Naive thymus-derived CD8-positive, alpha-beta T cell (primary cell): ENCODE measurements around the gene ZNF850. TPM values are rescaled to one million over a fixed set of nuclear protein-coding genes. Genes with fewer than 3 reads are reported as not detected.
"Not testable (repeated sequence)": the region's sequence is repeated elsewhere in the genome, so short reads cannot be mapped to it uniquely, and the experiment has no call there.

Source experiments
- ATAC-seq, 2 donors: fragments of 150-1000 bp; cut with Tn5 transposase in 1 of 2; sonication (Bioruptor Pico), chemical (Tn5 transposase) in 1 of 2; 1 replicate in 1 of 2; 2 replicates in 1 of 2; pipeline ENCODE4 v1.10.0; 2021; ENCODE audit warnings: mild to moderate bottlenecking in 2 of 2, moderate library complexity in 2 of 2
- POLR2A ChIA-PET: fragments of 350-600 bp; sonication (Branson Sonifier 250); formaldehyde crosslinking; loops from one replicate; lab custom pipeline; 2021; ENCODE audit warnings: antibody characterized with exemption; lab: Charles Lee
- DNase-seq, 10 donors: peaks; one replicate each; pipeline versions ENCODE4 v3.0.0 to v3.0.0-alpha.2; 2020 to 2022
- H3K27ac Mint-ChIP-seq, 10 donors: one replicate each; pipeline ENCODE4 v1.8.0; 2020 to 2022; ENCODE audit warnings: mild to moderate bottlenecking in 10 of 10, mixed read lengths in 10 of 10, moderate library complexity in 4 of 10, inconsistent platforms in 1 of 10
- H3K27me3 Mint-ChIP-seq, 5 donors: one replicate each; pipeline ENCODE4 v1.8.0; 2021 to 2022; ENCODE audit warnings: mixed read lengths in 5 of 5
- H3K36me3 Mint-ChIP-seq, 3 donors: one replicate each; pipeline ENCODE4 v1.8.0; 2020 to 2022; ENCODE audit warnings: mixed read lengths in 3 of 3, mild to moderate bottlenecking in 2 of 3, inconsistent platforms in 1 of 3
- H3K4me1 Mint-ChIP-seq, 4 donors: one replicate each; pipeline ENCODE4 v1.8.0; 2021 to 2022; ENCODE audit warnings: mixed read lengths in 4 of 4
- H3K4me3 Mint-ChIP-seq, 10 donors: one replicate each; pipeline ENCODE4 v1.8.0; 2020 to 2022; ENCODE audit warnings: mild to moderate bottlenecking in 10 of 10, mixed read lengths in 10 of 10, moderate library complexity in 6 of 10, inconsistent platforms in 1 of 10
- H3K9me3 Mint-ChIP-seq, 9 donors: one replicate each; pipeline ENCODE4 v1.8.0; 2020 to 2022; ENCODE audit warnings: mixed read lengths in 9 of 9, mild to moderate bottlenecking in 3 of 9, inconsistent platforms in 1 of 9, moderate library complexity in 1 of 9
- polyA plus RNA-seq, 3 donors: library from polyadenylated mRNA; unstranded; fragments of 300-500 nt; fragmentation: Illumina TruSeq; gene quantifications; one replicate each; pipeline ENCODE4 v1.2.3, GENCODE V29; 2021
- total RNA-seq, 8 experiments: library from RNA in 2 of 8; stranded (reverse) in 2 of 8; gene quantifications; one replicate each; pipeline ENCODE4 v1.2.3 and lab custom pipeline; 2021 to 2026

The ZNF850 gene
- total and polyA plus RNA-seq, 5 experiments from 2014 or later, result 0.40 to 7.0 (median 0.93) TPM

DNA sequence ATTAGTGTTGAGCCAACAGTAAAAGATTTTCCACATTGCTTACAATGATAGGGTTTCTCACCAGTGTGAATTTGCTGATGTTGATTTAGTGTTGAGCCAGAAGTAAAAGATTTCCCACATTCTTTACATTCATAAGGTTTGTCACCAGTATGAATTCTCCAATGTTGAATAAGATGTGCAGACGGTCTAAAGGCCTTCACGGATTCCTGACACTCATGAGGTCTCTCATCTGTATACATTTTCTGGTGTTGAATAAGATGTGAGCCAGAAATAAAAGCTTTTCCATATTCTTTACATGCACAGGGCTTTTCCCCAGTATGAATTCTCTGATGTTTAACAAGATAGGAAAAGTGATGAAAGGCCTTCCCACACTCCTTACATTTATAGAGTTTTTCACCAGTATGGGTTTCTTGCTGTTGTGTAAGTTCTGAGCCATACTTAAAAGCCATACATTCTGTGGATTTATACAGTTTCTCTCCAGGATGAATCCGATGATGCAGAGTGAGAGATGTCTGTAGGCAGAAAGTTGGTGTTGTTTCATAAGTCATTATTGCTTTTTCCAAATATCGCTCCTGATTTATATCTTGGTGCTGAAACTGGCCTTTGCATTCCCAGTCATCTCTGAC is 22.4 kb downstream of the ZNF850 start:
- H3K9me3 Mint-ChIP-seq, result peaks cover 0 to 99% (median 49%) of the 10 kb centered on the region in 9 donors
- peaks cover 70 to 91% (median 71%) of the 10 kb centered on the region in 3 donors for H3K36me3 Mint-ChIP-seq
- POLR2A ChIA-PET, result interaction anchor here (0.6 kb wide), 1 partner anchor 209 kb away, joined by 3 read pairs; no protein-coding TSS in a partner anchor
- no peak for DNase-seq
- no peak overlapping the region for H3K27ac Mint-ChIP-seq
- H3K27me3 Mint-ChIP-seq, result no peaks in the 10 kb centered on the region
- no peaks in the 10 kb centered on the region for H3K4me1 Mint-ChIP-seq
- no peak for ATAC-seq
- no peak overlapping the region for H3K4me3 Mint-ChIP-seq

DNA sequence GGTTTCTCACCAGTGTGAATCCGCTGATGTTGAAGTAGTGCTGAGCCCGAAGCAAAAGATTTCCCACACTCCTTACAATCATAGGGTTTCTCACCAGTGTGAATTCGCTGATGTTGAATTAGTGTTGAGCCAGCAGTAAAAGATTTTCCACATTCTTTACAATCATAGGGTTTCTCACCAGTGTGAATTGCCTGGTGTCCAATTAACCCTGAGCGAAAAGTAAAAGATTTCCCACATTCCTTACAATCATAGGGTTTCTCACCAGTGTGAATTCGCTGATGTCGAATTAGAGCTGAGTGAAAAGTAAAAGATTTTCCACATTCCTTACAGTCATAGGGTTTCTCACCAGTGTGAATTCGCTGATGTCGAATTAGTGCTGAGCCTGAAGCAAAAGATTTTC is 23.0 kb downstream of the ZNF850 start:
- H3K4me3 Mint-ChIP-seq, DNase-seq, ATAC-seq, H3K27ac Mint-ChIP-seq, POLR2A ChIA-PET, H3K4me1 Mint-ChIP-seq, H3K27me3 Mint-ChIP-seq: not testable (repeated sequence)
- H3K9me3 Mint-ChIP-seq, result peaks cover 0 to 99% (median 52%) of the 10 kb centered on the region in 9 donors
- peaks cover 65 to 88% (median 71%) of the 10 kb centered on the region in 3 donors for H3K36me3 Mint-ChIP-seq

DNA sequence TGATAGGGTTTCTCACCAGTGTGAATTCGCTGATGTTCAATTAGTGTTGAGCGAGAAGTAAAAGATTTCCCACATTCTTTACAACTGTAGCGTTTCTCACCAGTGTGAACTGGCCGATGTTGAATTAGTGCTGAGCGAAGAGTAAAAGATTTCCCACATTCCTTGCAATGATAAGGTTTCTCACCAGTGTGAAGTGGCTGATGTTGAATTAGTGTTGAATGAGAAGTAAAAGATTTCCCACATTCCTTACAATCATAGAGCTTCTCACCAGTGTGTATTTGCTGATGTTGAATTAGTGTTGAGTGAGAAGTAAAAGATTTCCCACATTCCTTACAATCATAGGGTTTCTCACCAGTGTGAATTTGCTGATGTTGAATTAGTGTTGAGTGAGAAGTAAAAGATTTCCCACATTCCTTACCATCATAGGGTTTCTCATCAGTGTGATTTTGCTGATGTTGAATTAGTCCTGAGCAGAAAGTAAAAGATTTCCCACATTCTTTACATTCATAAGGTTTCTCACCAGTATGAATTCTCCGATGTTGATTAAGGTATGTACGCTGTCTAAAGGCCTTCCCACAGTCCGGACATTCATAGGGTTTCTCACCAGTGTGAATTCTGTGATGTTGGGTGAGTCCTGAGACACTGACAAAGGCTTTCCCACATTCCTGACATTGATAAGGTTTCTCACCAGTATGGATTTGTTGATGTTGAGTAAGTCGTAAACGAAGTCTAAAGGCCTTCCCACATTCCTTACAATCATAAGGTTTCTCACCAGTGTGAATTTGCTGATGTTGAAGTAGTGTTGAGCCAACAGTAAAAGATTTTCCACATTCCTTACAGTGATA is 24.0 kb downstream of the ZNF850 start:
- no peak for DNase-seq
- Mint-ChIP-seq H3K9me3 (peaks cover 0 to 99% (median 50%) of the 10 kb centered on the region in 9 donors), H3K4me3 (no peak overlapping the region), H3K36me3 (peaks cover 56 to 87% (median 62%) of the 10 kb centered on the region in 3 donors), H3K4me1 (no peaks in the 10 kb centered on the region), H3K27me3 (no peaks in the 10 kb centered on the region), H3K27ac (no peak overlapping the region)
- no peak for ATAC-seq
- POLR2A ChIA-PET, result no interaction called here

DNA sequence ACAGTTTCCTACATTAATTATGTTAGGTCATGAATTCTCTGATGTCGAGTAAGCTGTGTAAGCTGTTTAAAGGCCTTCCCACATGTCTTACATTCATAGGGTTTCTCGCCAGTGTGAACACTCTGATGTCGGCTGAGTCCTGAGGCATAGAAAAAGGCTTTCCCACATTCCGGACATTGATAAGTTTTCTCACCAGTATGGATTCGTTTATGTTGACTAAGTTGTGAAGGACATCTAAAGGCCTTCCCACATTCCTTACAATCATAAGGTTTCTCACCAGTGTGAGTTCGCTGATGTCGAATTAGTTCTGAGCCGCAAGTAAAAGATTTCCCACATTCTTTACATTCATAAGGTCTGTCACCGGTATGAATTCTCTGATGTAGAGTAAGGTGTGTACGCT is 24.9 kb downstream of the ZNF850 start:
- no peaks in the 10 kb centered on the region for H3K4me1 Mint-ChIP-seq
- DNase-seq, result no peak
- peak overlapping the region in 1 of 10 donors; percentile 1 for H3K4me3 Mint-ChIP-seq
- no peak for ATAC-seq
- H3K36me3 Mint-ChIP-seq, result peaks cover 51 to 82% (median 59%) of the 10 kb centered on the region in 3 donors
- H3K27ac Mint-ChIP-seq, result no peak overlapping the region
- POLR2A ChIA-PET, result no interaction called here
- H3K27me3 Mint-ChIP-seq, result no peaks in the 10 kb centered on the region
- H3K9me3 Mint-ChIP-seq, result peaks cover 0 to 99% (median 49%) of the 10 kb centered on the region in 9 donors

DNA sequence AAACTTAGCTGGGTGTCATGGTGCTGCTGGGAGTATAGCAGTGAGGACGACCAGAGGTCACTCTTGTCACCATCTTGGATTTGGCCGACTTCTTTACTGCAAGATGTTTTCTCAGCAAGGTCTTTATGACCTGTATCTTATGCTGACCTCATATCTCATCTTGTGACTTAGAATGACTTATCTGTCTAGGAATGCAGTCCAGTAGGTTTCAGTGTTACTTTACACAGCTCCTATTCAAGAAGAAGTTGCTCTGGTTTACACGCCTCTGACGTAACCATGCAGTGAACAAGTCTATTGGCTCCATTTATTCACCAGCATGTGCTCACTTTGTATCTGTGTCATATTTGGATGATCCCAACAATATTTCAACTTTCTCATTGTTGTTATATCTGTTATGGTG is 26.7 kb downstream of the ZNF850 start:
- H3K27me3 Mint-ChIP-seq, result no peaks in the 10 kb centered on the region
- POLR2A ChIA-PET, result no interaction called here
- H3K27ac Mint-ChIP-seq, result no peak overlapping the region
- H3K4me3 Mint-ChIP-seq, result no peak overlapping the region
- ATAC-seq (no peak), DNase-seq (no peak)
- no peaks in the 10 kb centered on the region for H3K4me1 Mint-ChIP-seq
- peaks cover 0 to 99% (median 41%) of the 10 kb centered on the region in 9 donors for H3K9me3 Mint-ChIP-seq
- peaks cover 33 to 73% (median 55%) of the 10 kb centered on the region in 3 donors for H3K36me3 Mint-ChIP-seq

DNA sequence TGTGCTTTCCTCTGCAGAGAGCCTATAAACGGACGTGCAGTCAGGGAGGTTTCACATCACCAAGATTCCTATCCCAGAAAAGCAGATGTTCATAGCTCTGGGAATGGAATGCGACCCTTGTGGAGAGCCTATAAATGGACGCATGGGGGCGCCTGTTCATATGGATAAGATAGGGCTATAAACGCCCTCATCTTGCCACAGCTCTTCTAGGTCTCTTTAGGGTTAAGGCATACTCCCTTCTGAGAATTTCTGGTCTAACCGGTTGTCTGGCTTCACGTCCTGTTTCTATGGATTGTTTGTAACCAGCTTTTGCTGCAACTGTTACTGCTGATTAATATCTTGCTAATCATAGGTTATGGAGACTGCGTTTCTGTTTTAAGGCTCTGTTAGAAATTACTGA is 36.4 kb downstream of the ZNF850 start:
- POLR2A ChIA-PET, DNase-seq, H3K4me3 Mint-ChIP-seq, ATAC-seq, H3K4me1 Mint-ChIP-seq, H3K27ac Mint-ChIP-seq, H3K27me3 Mint-ChIP-seq: not testable (repeated sequence)
- H3K36me3 Mint-ChIP-seq, result peaks cover 24 to 79% (median 74%) of the 10 kb centered on the region in 3 donors
- H3K9me3 Mint-ChIP-seq, result peaks cover 27 to 97% (median 62%) of the 10 kb centered on the region in 9 donors

DNA sequence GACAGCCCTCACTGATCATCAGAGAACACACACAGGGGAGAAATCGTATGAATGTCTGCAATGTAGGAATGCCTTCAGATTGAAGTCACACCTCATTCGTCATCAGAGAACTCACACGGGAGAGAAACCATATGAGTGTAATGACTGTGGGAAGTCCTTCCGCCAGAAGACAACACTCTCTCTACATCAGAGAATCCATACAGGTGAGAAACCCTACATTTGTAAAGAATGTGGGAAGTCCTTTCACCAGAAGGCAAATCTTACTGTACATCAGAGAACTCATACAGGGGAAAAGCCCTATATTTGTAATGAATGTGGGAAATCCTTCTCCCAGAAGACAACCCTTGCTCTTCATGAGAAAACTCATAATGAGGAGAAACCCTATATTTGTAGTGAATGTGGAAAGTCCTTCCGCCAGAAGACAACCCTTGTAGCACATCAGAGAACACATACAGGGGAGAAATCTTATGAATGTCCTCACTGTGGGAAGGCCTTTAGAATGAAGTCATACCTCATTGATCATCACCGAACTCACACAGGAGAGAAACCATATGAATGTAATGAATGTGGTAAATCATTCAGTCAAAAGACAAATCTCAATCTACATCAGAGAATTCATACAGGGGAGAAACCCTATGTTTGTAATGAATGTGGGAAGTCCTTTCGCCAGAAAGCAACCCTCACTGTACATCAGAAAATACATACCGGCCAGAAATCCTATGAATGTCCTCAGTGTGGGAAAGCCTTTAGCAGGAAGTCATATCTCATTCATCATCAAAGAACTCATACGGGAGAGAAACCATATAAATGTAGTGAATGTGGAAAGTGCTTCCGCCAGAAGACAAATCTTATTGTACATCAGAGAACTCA is 52.7 kb downstream of the ZNF850 start:
- Mint-ChIP-seq H3K27ac (no peak overlapping the region), H3K4me1 (no peaks in the 10 kb centered on the region), H3K4me3 (peak overlapping the region in 1 of 10 donors; percentile 63), H3K9me3 (peaks cover under 1 to 91% (median 45%) of the 10 kb centered on the region in 9 donors), H3K27me3 (no peaks in the 10 kb centered on the region), H3K36me3 (peaks cover 56 to 80% (median 60%) of the 10 kb centered on the region in 3 donors)
- POLR2A ChIA-PET, result interaction anchor here (0.6 kb wide), 1 partner anchor 229 kb away, joined by 4 read pairs; no protein-coding TSS in a partner anchor
- DNase-seq (peak in 1 of 10 donors; percentile 0), ATAC-seq (no peak)

DNA sequence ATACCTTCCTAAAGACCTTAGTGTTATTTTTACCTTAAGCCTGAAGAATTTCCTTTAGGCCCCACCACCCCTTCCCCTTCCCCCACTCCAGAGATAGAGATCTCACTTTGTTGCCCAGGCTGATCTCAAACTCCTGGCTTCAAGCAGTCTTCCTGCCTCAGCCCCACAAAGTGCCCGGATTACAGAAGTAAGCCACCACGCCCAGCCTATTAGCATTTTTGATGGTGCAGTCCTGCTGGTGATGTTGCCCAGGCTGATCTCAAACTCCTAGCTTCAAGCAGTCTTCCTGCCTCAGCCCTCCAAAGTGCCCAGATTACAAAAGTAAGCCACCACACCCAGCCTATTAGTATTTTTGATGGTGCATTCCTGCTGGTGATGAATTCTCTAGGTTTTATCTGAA is 63.2 kb downstream of the ZNF850 start:
- peaks cover 65 to 100% (median 97%) of the 10 kb centered on the region in 3 donors for H3K36me3 Mint-ChIP-seq
- H3K27ac Mint-ChIP-seq, result no peak overlapping the region
- H3K9me3 Mint-ChIP-seq, result peaks cover 20 to 100% (median 42%) of the 10 kb centered on the region in 9 donors
- no peak for DNase-seq
- H3K4me1 Mint-ChIP-seq, result peaks cover 0 to 3% (median 0%) of the 10 kb centered on the region in 4 donors
- POLR2A ChIA-PET, result no interaction called here
- ATAC-seq, result no peak
- H3K4me3 Mint-ChIP-seq, result peak overlapping the region in 1 of 10 donors; percentile 29
- no peaks in the 10 kb centered on the region for H3K27me3 Mint-ChIP-seq

DNA sequence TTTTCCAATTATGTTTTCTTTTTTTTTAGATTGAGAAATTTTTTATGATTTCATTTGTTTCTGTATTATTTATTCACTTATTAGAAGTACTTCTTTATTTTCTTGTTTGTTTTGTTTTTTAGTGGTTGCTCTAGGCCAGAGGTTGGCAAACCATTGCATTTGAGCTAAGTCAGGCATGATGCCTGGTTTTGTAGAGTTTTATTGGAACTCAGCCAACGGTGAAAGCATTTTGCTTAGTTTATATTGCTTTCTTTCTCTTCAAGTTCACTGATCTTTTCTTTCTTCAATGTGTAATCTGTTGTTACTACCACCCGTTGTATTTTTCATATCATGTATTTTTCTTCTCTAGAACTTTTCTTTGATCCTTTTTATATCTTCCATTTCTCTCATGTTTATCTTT is 65.5 kb downstream of the ZNF850 start:
- peaks cover 17 to 93% (median 40%) of the 10 kb centered on the region in 9 donors for H3K9me3 Mint-ChIP-seq
- POLR2A ChIA-PET, result no interaction called here
- DNase-seq, result no peak

DNA sequence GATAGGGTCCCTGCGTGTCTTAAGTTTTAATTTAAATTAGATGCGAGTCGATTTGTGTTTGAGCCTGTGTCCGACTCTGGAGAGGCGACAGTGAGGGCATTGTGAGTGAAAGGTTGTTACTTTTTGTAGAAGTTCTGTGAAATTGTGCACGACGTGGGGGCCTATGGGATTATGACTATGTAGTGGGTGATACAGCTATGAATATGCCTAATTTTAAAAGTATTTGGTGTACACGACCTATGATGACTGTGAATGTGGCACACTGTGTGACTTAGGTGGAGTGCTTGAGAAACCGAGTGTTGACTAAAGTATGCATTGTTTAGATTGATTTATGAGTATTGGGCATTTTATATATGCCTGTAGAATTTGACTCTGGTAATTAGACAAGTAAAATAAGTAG is 84.5 kb downstream of the ZNF850 start:
- DNase-seq (no peak), ATAC-seq (no peak)
- Mint-ChIP-seq H3K36me3 (peaks cover 38 to 71% (median 55%) of the 10 kb centered on the region in 3 donors), H3K27me3 (no peaks in the 10 kb centered on the region), H3K9me3 (peaks cover 0 to 55% (median 20%) of the 10 kb centered on the region in 9 donors), H3K4me1 (peaks cover 24 to 45% (median 40%) of the 10 kb centered on the region in 4 donors), H3K4me3 (peak overlapping the region; percentile 98 to 100 (median 99)), H3K27ac (peak overlapping the region; percentile 94 to 98 (median 96))
- POLR2A ChIA-PET, result interaction anchor here (1.8 to 2.5 kb wide), 4 partner anchors 22 to 162 kb away, joined by 7 to 10 read pairs (median 10); partner anchors contain the start of genes ZNF345, ZNF382, ZNF461 and ZNF790

More for the DNA sequence above, 65.5 kb downstream of the ZNF850 start:
- Mint-ChIP-seq H3K36me3 (peaks cover 52 to 90% (median 87%) of the 10 kb centered on the region in 3 donors), H3K27ac (no peak overlapping the region), H3K4me3 (no peak overlapping the region), H3K27me3 (no peaks in the 10 kb centered on the region), H3K4me1 (peaks cover 0 to 3% (median 0%) of the 10 kb centered on the region in 4 donors)
- no peak for ATAC-seq

DNA sequence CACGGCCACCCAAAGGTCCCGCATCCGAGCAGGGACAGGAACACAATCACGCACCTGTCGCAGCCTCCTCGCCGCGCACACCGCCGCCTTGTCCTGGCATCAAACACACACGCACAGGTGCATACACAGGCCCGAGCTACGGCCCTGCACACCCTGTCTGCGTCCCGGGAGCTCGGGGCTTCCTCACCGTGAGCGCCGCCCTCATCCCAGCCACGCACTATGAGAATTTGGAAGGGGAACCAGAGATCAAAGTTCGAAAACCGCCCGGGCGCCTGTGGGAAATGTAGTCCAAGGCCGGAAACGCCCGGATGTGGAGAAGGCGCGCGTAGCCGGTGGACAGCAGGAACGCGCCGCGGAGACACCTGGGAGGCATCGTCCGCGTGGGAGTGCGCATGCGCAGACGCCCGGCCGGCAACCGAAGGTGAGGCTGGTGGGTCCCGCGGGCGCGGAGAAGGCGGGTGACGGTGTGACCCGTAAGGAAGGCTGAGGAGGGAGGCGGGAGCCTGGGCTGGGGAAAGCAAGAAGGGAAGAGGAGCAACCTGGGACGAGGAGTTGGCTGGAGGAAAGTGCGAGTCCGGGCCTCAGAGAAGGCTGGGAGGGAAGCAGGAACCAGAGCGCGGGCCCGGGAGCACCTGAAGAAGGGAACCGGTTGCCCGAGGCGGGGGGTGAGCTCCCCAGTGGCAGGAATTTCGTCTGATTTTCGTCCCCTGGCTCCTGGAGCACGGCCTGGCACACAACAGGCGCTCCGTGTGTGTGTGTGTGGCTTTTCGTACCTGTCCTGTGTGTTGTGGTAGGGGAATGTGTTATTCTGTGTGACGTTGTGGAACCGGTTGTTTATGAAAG is 85.2 kb downstream of the ZNF850 start, which contains the start of gene ZNF567:
ZNF567 (plus strand) TSS at position 399 of the 843 bp plus-strand sequence. CDS start 7,256 bp downstream, outside the sequence.
- H3K27me3 Mint-ChIP-seq, result no peaks in the 10 kb centered on the region
- H3K36me3 Mint-ChIP-seq, result peaks cover 38 to 72% (median 53%) of the 10 kb centered on the region in 3 donors
- H3K4me1 Mint-ChIP-seq, result peaks cover 24 to 46% (median 40%) of the 10 kb centered on the region in 4 donors
- DNase-seq (peak; percentile 92 to 98 (median 95)), ATAC-seq (peak; percentile 88 to 92)
- peaks cover 0 to 53% (median 23%) of the 10 kb centered on the region in 9 donors for H3K9me3 Mint-ChIP-seq
- peak within 1 kb of the TSS; percentile 94 to 98 (median 96) for H3K27ac Mint-ChIP-seq
- H3K4me3 Mint-ChIP-seq, result peak within 1 kb of the TSS; percentile 98 to 100 (median 99)
- POLR2A ChIA-PET, result interaction anchor here (0.7 to 2.5 kb wide), 9 partner anchors 21 to 199 kb away, joined by 3 to 10 read pairs (median 5); partner anchors contain the start of genes ZNF260, ZNF345, ZNF382 and ZNF461
